IMR-90 (cell line): Measurements from ENCODE around the gene CDS2. TPM values are rescaled to one million over a fixed set of nuclear protein-coding genes. Genes with fewer than 3 reads are reported as not detected.

ENCODE experiments used
- ATAC-seq: fragments of 200-7000 bp; cut with Tn5 transposase; 2 replicates; pipeline ENCODE4 v1.9.1; 2020; ENCODE audit warnings: low read depth, mild to moderate bottlenecking, moderate library complexity
- BruUV-seq: library from RNA; stranded (reverse); fragments of 400-500 nt; replicated peaks from 2 replicates; lab custom pipeline; 2021; lab: Mats Ljungman, UMichigan
- CTCF ChIA-PET: fragments of 300-600 bp; formaldehyde crosslinking; extraction: SDS; loops from one replicate; lab custom pipeline; 2021; ENCODE audit warnings: antibody characterized with exemption; lab: Yijun Ruan, JAX
- POLR2A ChIA-PET: fragments of 300-600 bp; sonication (Branson Sonifier 250); formaldehyde crosslinking; loops from one replicate; lab custom pipeline; 2022; ENCODE audit warnings: antibody characterized with exemption; ENCODE audit not compliant: unreplicated experiment; lab: Charles Lee
- DNase-seq: peaks from one replicate; pipeline ENCODE4 v3.0.0; 2013
- H2AFZ ChIP-seq: replicated peaks from 2 replicates; pipeline ENCODE3; 2013; ENCODE audit warnings: low read length, mild to moderate bottlenecking; ENCODE audit not compliant: poor library complexity
- H2AK5ac ChIP-seq: 2 replicates; pipeline ENCODE4 v1.6.1; 2013; ENCODE audit warnings: low read depth, low read length, inconsistent platforms
- H2AK9ac ChIP-seq: replicated peaks from 2 replicates; pipeline ENCODE3; 2013; ENCODE audit warnings: mild to moderate bottlenecking, low read depth, low read length, moderate library complexity; ENCODE audit not compliant: poor library complexity
- H2BK120ac ChIP-seq: 2 replicates; pipeline ENCODE4 v1.6.1; 2013; ENCODE audit warnings: low read depth, low read length, inconsistent platforms
- H2BK15ac ChIP-seq: 3 replicates; pipeline ENCODE4 v1.6.1; 2013; ENCODE audit warnings: low read depth, low read length, inconsistent platforms
- H2BK20ac ChIP-seq: 2 replicates; pipeline ENCODE4 v1.6.1; 2013; ENCODE audit warnings: low read depth, mild to moderate bottlenecking, inconsistent platforms, low read length, moderate library complexity
- H2BK5ac ChIP-seq: 2 replicates; pipeline ENCODE4 v1.6.1; 2013; ENCODE audit warnings: mild to moderate bottlenecking, low read depth, low read length, inconsistent platforms; ENCODE audit not compliant: poor library complexity, severe bottlenecking
- H3K14ac ChIP-seq: replicated peaks from 2 replicates; pipeline ENCODE4 v1.6.1; 2013; ENCODE audit warnings: low read depth, low read length, inconsistent platforms
- H3K18ac ChIP-seq: 2 replicates; pipeline ENCODE4 v1.6.1; 2013; ENCODE audit warnings: low read depth, low read length, control low read depth
- H3K23ac ChIP-seq: 2 replicates; pipeline ENCODE4 v1.6.1; 2013; ENCODE audit warnings: low read depth, low read length, inconsistent platforms
- H3K27ac ChIP-seq: 2 replicates; pipeline ENCODE4 v1.5.1; 2013; ENCODE audit warnings: mild to moderate bottlenecking, control low read depth, low read length; ENCODE audit not compliant: insufficient read depth
- H3K27me3 ChIP-seq: 2 replicates; pipeline ENCODE4 v1.6.1; 2013; ENCODE audit warnings: low read length; ENCODE audit not compliant: control insufficient read depth, insufficient read depth
- H3K36me3 ChIP-seq: 2 replicates; pipeline ENCODE4 v1.6.1; 2013; ENCODE audit warnings: low read length, mixed read lengths; ENCODE audit not compliant: control insufficient read depth, insufficient read depth
- H3K4ac ChIP-seq: 2 replicates; pipeline ENCODE4 v1.6.1; 2013; ENCODE audit warnings: low read depth, low read length, inconsistent platforms
- H3K4me1 ChIP-seq: 2 replicates; pipeline ENCODE4 v1.6.1; 2013; ENCODE audit warnings: low read length, mixed read lengths; ENCODE audit not compliant: control insufficient read depth, insufficient read depth
- H3K4me2 ChIP-seq: 2 replicates; pipeline ENCODE4 v1.6.1; 2013; ENCODE audit warnings: low read depth, mild to moderate bottlenecking, control low read depth, low read length, moderate library complexity
- H3K4me3 ChIP-seq: 2 replicates; pipeline ENCODE4 v1.5.1; 2013; ENCODE audit warnings: low read depth, mild to moderate bottlenecking, control low read depth, low read length, moderate library complexity; ENCODE audit not compliant: insufficient read depth
- H3K56ac ChIP-seq: 2 replicates; pipeline ENCODE4 v1.6.1; 2013; ENCODE audit warnings: low read length, inconsistent platforms; ENCODE audit not compliant: insufficient read depth; ENCODE audit errors: extremely low read depth
- H3K79me1 ChIP-seq, 2 experiments: 2 replicates each; pipeline ENCODE4 v1.6.1; 2013; ENCODE audit warnings: low read length in 2 of 2, inconsistent platforms in 1 of 2, low read depth in 1 of 2
- H3K9ac ChIP-seq: 2 replicates; pipeline ENCODE4 v1.6.1; 2013; ENCODE audit warnings: low read depth, low read length, control low read depth
- H3K9me1 ChIP-seq: 2 replicates; pipeline ENCODE4 v1.6.1; 2013; ENCODE audit warnings: low read length, inconsistent platforms; ENCODE audit not compliant: insufficient read depth
- H3K9me3 ChIP-seq: 2 replicates; pipeline ENCODE4 v1.6.1; 2013; ENCODE audit warnings: low read length; ENCODE audit not compliant: control insufficient read depth, insufficient read depth
- H4K20me1 ChIP-seq: 2 replicates; pipeline ENCODE4 v1.6.1; 2013; ENCODE audit warnings: low read length, inconsistent platforms; ENCODE audit not compliant: insufficient read depth
- H4K5ac ChIP-seq: 2 replicates; pipeline ENCODE4 v1.6.1; 2013; ENCODE audit warnings: mild to moderate bottlenecking, low read depth, low read length, control low read depth
- H4K8ac ChIP-seq, 2 experiments: 2 replicates each; pipeline ENCODE4 v1.6.1; 2013; ENCODE audit warnings: low read depth in 2 of 2, low read length in 2 of 2, control low read depth in 1 of 2, inconsistent platforms in 1 of 2
- H4K91ac ChIP-seq: 2 replicates; pipeline ENCODE4 v1.6.1; 2013; ENCODE audit warnings: low read depth, low read length, inconsistent platforms; ENCODE audit not compliant: insufficient read depth
- BHLHE40 ChIP-seq: fragments of 150-350 bp; IDR thresholded peaks from 2 replicates; pipeline ENCODE4 v1.6.1; 2016; ENCODE audit warnings: mild to moderate bottlenecking, low read depth, low read length
- CHD1 ChIP-seq: IDR thresholded peaks from 2 replicates; pipeline ENCODE4 v1.6.1; 2012; ENCODE audit warnings: low read depth, low read length, improper control_type of control experiment
- CTCF ChIP-seq: conservative IDR thresholded peaks from 2 replicates; pipeline ENCODE4 v1.5.1; 2012; ENCODE audit warnings: mild to moderate bottlenecking, low read depth, low read length, improper control_type of control experiment
- ELK1 ChIP-seq: fragments of 150-350 bp; IDR thresholded peaks from 2 replicates; pipeline ENCODE4 v1.6.1; 2016; ENCODE audit warnings: low read depth, mild to moderate bottlenecking, low read length, moderate library complexity, borderline replicate concordance
- FOS ChIP-seq: fragments of 150-350 bp; IDR thresholded peaks from 2 replicates; pipeline ENCODE4 v1.6.1; 2016; ENCODE audit warnings: low read depth, low read length
- MAFK ChIP-seq: IDR thresholded peaks from 2 replicates; pipeline ENCODE4 v1.6.1; 2012; ENCODE audit warnings: low read depth, low read length, improper control_type of control experiment
- MAZ ChIP-seq: IDR thresholded peaks from 2 replicates; pipeline ENCODE4 v1.6.1; 2012; ENCODE audit warnings: low read depth, mild to moderate bottlenecking, low read length, improper control_type of control experiment, moderate library complexity, borderline replicate concordance
- MXI1 ChIP-seq: IDR thresholded peaks from 2 replicates; pipeline ENCODE4 v1.6.1; 2012; ENCODE audit warnings: low read depth, mild to moderate bottlenecking, low read length, moderate library complexity, borderline replicate concordance
- NFE2L2 ChIP-seq: fragments of 150-350 bp; IDR thresholded peaks from 2 replicates; pipeline ENCODE4 v1.6.1; 2016; ENCODE audit warnings: low read depth, mild to moderate bottlenecking, low read length
- POLR2A ChIP-seq: IDR thresholded peaks from 2 replicates; pipeline ENCODE4 v1.6.1; 2012; ENCODE audit warnings: mild to moderate bottlenecking, low read depth, low read length
- RAD21 ChIP-seq: IDR thresholded peaks from 2 replicates; pipeline ENCODE4 v1.6.1; 2012; ENCODE audit warnings: low read length, improper control_type of control experiment
- RCOR1 ChIP-seq: IDR thresholded peaks from 2 replicates; pipeline ENCODE4 v1.6.1; 2012; ENCODE audit warnings: mild to moderate bottlenecking, low read length, improper control_type of control experiment; ENCODE audit not compliant: insufficient replicate concordance
- USF2 ChIP-seq: fragments of 150-350 bp; IDR thresholded peaks from 2 replicates; pipeline ENCODE4 v1.6.1; 2017; ENCODE audit warnings: mild to moderate bottlenecking, antibody characterized with exemption, low read length, low read depth
- WGBS, 2 experiments: methylation state at CpG; one replicate each; pipeline versions ENCODE4 v1.1.5 to v1.1.7; 2013; ENCODE audit warnings: missing lambda C conversion rate in 2 of 2; ENCODE audit not compliant: insufficient read length in 1 of 2; ENCODE audit errors: extremely low coverage in 2 of 2; 5-methylcytosine and 5-hydroxymethylcytosine counted together
- dilution Hi-C: fragments of 300-500 bp; cut with HindIII; formaldehyde crosslinking; loops from one replicate; pipeline ENCODE4 v1.14.3; 2018; ENCODE audit warnings: low sequenced_read_pairs; ENCODE audit not compliant: unreplicated experiment
- in situ Hi-C: fragments of 300-500 bp; cut with MboI; formaldehyde crosslinking; loops from 3 replicates; pipeline ENCODE4 v1.14.3; 2019; ENCODE audit warnings: low sequenced_read_pairs, inconsistent platforms, mixed read lengths
- intact Hi-C: fragments of 100-400 bp; cut with micrococcal nuclease; formaldehyde crosslinking; loops from 2 replicates; pipeline ENCODE4 v1.10.0; 2022
- polyA plus RNA-seq, 3 experiments: library from polyadenylated mRNA; depleted of rRNA; stranded (reverse); fragments of >200 nt; gene quantifications; 2 replicates each; pipeline ENCODE4 v1.2.3, GENCODE V29; 2012; ENCODE audit warnings: low replicate concordance in 1 of 3
- total RNA-seq: library from RNA; depleted of rRNA; stranded (reverse); fragments of >200 nt; gene quantifications from 2 replicates; pipeline ENCODE4 v1.2.3, GENCODE V29; 2012

Gene CDS2
- total and polyA plus RNA-seq, 2 of the 4 experiments (the other 2 are of a cell fraction), result 17.0 to 47.1 TPM

GRCh38 chr20:5192570-5193431 is 66.0 kb downstream of the CDS2 start:
- Histone ChIP-seq H3K4me2 (no peak overlapping the region), H2BK5ac (no peak overlapping the region), H4K91ac (no peak overlapping the region), H3K4me3 (no peak overlapping the region), H4K20me1 (0 out of 2 replicates have a peak, but pooled peaks cover 4% of the 10 kb centered on the region), H2AK9ac (no peak overlapping the region), H3K14ac (no peak overlapping the region), H3K27me3 (no peaks in the 10 kb centered on the region), H2BK120ac (no peak overlapping the region), H2AFZ (no peak overlapping the region), H2BK15ac (no peak overlapping the region), H3K9ac (no peak overlapping the region), H3K27ac (no peak overlapping the region), H4K5ac (no peak overlapping the region), H3K18ac (no peak overlapping the region), H3K4me1 (peaks cover 7% of the 10 kb centered on the region), H3K23ac (no peak overlapping the region), H4K8ac (no peak overlapping the region), H2BK20ac (no peak overlapping the region), H3K4ac (no peak overlapping the region), H2AK5ac (no peak overlapping the region), H3K56ac (no peak overlapping the region), H3K9me1 (peaks cover 8% of the 10 kb centered on the region), H3K9me3 (no peaks in the 10 kb centered on the region), H3K79me1 (peaks cover 0 to 22% of the 10 kb centered on the region in 2 experiments; a peak in 2 of 4 replicates), H3K36me3 (peaks cover 24% of the 10 kb centered on the region)
- WGBS, 2 experiments, result 95% methylated on average over 3 of the region's 9 CpGs; no CpG with 5 or more reads in 1 of the 2 experiments
- dilution Hi-C loops, result no loop called here
- in situ Hi-C loops, result no loop called here
- ChIA-PET CTCF (interaction anchor here (0.7 to 3.0 kb wide), 12 partner anchors 13 to 435 kb away, joined by 3 to 36 read pairs (median 5); partner anchors contain the start of genes CDS2 and PCNA), POLR2A (interaction anchor here (1.3 kb wide), 1 partner anchor 66 kb away, joined by 8 read pairs; the partner anchor contains the start of gene CDS2)
- DNase-seq (no peak), ATAC-seq (no peak)
- BruUV-seq, result no TSS peak
- intact Hi-C loops, result loop anchor here (1.0 to 5.0 kb wide), 2 partner anchors 66 to 586 kb away; no protein-coding TSS in a partner anchor
- TF ChIP-seq ELK1 (no peak), MXI1 (no peak), BHLHE40 (no peak), RCOR1 (no peak), CTCF (no peak), USF2 (no peak), NFE2L2 (no peak), FOS (no peak), MAFK (no peak), POLR2A (no peak), CHD1 (no peak), RAD21 (no peak), MAZ (no peak)
